ENCODE measurements around the gene PRR23E.

The PRR23E gene

DNA sequence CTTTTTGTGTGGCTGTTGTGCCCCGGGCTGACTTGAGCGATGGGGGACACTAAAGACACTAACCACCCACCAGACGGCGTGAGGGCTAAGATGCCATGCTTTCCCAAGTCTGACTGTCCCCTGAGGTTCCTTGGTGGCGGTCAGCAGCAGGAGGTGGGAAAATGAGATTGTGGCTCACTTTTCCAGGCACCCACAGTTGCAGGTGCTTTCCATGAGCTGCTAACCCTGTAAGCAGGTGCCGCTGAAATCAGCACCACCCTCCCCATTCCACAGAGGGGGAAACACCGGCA, 17.7 kb downstream of the PRR23E start:
- no peak for DNase-seq

- no peak for DNase-seq
Observed at GRCh38 chr3:127211118-127212060, 18.5 kb downstream of the PRR23E start.

DNA sequence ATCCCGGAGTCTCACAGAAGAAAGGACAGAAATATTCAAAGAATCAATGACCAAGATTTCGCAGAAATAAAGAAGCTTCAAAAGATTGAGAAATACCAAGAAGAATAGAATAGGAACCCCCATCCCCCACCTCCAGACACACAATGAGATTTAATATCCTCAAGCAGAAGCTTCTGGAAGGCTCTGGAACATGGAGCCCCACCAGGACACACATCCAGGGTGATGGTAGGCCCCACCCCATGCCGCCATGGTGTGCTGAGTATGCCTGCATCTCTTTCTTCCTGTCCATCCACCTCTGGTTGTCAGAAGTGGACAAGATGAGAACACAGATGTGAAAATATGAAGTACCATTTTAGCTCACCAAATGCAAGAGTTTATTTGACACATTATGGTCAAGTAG, 19.3 kb downstream of the PRR23E start:
- DNase-seq, result no peak

DNA sequence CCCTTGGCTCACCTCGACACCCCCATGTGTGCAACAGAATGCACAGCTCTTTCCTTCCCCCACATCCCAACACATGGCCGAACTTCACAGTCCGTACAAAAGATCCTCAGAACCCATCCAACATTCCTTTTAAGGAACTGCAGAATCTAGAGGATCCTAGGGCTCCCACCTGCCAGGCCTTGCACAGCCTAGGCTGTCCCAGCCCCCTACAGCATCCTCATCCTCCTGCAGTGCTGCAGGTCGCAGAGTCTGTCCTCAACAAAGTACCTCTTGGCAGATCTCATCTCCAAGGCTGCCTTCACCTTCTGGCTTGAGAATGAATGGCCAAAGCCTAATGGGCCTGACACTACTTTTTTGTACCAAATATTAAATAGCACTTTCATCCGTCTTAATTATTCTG, 19.8 kb downstream of the PRR23E start:
- no peak for DNase-seq

DNA sequence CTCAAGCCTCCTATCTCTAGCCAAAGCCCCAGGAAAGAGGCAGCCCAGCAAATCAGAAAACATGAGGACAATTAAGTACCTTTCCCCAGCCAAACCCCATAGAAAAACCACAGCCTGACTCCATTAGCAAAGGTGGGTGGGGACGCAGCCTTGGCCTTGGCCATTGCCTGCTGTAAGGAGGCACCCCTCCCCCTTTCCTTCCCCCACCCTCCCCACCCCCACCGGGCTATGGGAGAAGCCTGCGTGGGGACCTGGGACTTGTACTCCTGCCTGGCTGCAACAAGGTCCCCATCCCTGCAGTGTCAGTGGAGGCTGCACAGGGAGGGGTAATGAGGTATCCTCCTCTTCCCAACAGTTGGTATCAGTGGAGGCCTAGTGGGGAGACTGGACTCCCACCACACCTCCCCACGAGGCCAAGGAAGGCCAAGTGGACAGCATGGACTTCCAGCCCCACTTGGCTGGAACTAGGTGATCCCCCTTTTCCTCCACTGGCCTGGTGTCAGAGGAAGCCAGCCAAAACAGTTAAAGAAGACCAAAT, 20.5 kb downstream of the PRR23E start:
- DNase-seq, result no peak

DNA sequence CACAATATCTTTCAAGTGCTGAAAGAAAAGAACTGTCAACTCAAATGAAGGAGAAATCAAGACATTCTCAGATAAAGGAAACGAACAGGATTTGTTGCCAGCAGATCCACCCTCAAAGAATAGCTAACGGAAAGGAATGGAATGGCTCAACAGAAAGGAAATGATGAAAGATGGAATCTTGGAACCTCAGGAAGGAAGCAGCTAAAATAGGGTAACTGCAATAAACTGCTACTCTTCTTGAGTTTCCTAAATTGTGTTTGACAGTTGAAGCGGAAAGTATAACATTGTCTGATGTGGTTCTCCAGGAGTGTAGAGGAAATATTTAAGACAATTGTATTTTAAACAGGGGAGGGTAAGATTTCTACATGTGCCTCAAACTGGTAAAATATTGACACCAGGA, 22.0 kb downstream of the PRR23E start:
- DNase-seq, result no peak

DNA sequence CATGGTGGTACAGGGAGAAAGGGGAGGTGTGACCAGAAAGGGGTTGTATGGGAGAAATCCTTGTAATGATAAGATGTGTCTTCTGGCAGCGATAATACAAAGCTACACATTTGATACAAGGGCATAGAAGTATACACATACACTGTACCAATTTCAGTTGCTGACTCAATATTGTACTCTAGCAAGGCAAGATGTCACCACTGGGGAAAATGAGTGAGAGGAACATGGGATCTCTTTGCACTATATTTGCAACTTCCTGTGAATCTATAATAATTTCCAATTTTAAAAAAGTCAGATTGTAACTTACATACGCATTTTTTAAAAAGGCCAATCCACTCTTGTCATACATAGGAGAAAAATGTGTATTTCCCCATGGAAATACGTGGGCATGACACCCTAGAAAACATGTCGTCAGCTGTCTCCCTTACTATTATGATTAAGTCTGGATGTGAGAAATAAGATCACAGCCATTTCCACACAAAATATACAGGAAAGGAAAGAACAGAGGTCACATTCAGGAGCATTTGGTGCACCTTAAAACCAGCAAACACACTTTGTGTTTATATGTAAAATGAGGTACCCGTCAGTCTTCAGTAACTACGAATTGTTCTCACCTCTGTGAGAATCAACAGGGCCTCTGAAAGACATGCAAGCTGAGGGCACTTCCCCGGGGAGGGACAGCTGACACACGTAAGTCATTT, 22.9 kb downstream of the PRR23E start:
- DNase-seq, result no peak

DNA sequence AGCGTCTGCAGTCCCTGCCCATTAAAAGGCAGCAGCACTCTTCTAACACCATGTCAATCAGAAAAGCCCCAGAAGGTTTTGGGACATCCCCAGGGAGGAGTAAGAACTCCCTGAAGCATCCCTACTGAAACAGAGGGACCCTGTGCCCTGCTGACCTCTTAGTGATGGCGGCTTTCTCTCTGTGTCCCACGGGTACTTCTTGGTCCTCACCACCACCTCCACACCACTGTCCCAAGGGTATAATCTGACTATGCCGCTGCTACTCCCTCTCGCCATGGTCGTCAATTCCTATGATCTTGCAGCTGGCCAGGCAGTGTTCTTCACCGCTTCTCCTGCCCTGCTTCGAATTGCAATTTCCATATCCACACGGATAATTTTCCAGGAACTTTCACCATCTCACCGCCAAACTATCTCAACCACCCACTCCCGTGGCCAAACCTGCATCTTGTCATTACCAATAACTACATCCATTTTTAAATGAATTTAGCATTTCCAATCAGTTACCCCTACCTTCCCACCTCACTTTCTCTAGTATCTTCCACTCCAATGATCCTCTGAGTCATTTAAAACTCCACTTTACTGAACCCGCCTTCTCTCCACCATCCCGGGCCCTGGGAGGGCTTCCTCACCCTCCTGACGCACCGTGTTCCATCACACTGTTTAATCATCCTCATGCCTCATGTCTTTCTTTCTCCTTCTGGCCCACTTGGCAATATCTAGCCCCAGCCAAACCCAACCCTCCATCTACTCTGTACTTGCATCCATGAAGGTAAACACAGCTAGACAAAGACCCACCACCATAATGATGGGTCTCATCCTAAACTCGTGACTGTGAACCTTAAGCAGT, 23.7 kb downstream of the PRR23E start:
- no peak for DNase-seq

DNA sequence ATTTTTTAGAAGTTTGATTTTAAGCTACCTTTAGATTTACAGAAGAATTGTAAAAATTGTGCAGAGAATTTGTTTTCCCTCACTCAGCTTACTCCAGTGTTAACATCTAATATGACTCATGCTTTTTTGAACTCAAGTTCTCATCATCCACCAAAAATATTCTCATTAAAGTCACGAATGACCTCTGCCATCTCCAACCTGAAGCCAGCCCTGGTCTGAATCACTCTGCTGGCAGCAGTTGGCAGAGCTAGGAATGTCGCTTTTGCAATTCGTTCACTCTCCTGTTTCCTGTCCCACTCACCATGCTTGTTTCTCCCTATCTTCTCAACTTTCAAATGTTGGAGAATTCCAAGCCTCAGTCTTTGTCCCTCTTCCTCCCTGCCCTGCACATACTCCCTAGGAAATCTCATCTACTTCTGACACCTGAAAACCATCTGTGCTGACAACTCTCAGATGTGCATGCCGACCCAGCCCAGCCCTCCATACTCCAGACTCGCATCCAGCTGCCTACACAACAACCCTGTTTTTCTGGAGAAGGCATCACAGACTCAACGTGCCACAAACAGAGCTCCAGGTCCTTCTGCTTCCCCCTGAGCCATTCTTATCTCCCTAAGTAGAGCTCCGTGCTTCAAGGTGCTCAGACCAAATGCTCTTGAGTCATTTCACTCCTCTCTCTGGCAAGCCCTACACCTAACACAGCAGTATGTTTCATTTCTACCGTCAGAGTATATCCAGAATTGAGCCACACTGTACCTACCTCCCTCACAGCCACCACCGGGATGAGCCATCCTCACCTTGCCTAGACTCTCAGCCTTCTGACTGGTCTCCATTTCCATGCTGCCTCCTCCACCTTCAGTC, 24.9 kb downstream of the PRR23E start:
- DNase-seq, result no peak

GRCh38 chr3:127218454-127218922, 25.6 kb downstream of the PRR23E start:
- no peak for DNase-seq

GRCh38 chr3:127220497-127220896, 27.6 kb downstream of the PRR23E start:
- no peak for DNase-seq

- no peak for DNase-seq
Observed at GRCh38 chr3:127221037-127221436, 28.1 kb downstream of the PRR23E start.

- no peak for DNase-seq
Observed at GRCh38 chr3:127221446-127222035, 28.6 kb downstream of the PRR23E start.

GRCh38 chr3:127222163-127222562, 29.2 kb downstream of the PRR23E start:
- no peak for DNase-seq

GRCh38 chr3:127222664-127223063, 29.7 kb downstream of the PRR23E start:
- DNase-seq, result no peak

GRCh38 chr3:127224118-127224517, 31.2 kb downstream of the PRR23E start:
- no peak for DNase-seq

GRCh38 chr3:127226457-127226856, 33.5 kb downstream of the PRR23E start:
- DNase-seq, result no peak

- DNase-seq, result no peak
Observed at GRCh38 chr3:127226946-127227842, 34.3 kb downstream of the PRR23E start.

DNA sequence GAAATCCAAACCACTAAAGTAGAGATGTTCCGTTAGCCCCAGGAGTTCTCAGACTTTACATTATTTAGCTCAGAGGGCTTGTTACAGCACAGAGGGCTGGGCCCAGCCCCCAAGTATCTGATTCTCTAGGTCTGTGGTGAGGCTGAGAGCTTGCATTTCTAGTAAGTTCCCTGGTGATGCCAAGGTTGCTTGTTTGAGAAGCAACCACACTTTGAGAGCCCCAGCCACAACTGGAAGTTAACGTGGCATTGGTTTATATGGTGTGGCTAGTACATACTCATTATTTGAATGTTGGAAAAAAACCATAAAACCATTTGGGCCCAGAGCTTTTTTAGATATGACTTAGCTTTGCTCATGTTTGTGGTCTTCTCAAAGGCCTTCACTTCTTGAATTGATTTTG, 35.9 kb downstream of the PRR23E start:
- no peak for DNase-seq

DNA sequence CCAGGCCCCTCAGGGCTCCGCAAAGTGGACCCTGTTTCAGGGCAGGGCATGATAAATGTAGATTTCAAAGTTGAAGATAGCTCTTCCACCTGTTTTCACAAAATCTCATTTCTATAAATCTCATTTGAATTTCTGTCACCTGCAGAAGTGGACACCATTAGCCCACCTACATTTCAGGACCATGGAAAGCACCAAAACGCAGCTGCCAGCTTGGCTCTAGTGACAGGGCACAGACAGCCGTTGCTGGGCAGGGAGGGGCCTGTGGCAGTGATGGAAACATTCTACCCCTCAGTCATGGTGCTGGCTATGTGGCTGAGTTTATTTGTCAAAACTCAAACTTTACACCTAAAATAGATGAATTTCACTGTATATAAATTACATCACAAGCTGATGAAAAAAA, 40.4 kb downstream of the PRR23E start:
- no peak for DNase-seq

DNA sequence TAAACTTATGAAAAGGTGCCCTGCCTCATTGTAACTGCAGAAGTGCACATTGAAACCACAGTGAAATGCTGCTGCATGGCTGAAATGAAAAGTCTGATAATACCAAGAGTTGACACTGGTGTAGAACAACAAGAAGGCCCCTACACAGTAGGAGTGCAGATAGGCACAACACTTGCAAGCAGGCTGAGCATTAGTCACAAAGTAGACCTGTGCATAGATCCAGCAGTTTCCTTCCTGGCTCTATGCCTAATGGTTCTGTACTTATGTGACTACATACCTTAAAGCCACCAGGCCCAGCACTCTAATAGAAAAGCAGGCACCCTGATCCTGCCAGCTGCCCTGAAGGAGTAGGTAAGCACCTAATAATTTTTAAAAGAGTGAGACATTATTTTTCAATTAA, 41.8 kb downstream of the PRR23E start:
- DNase-seq, result no peak
